Type B pancreatic cell (in vitro differentiated cells): ENCODE results near the gene CRIP1. TPM values are rescaled to one million over a fixed set of nuclear protein-coding genes. Genes with fewer than 3 reads are reported as not detected.

ENCODE experiments used
- DNase-seq: peaks from one replicate; pipeline ENCODE4 v3.0.0; 2021; ENCODE audit warnings: mixed read lengths; ENCODE audit not compliant: unreplicated experiment; ENCODE audit errors: extremely low spot score
- H3K27ac Mint-ChIP-seq: 2 replicates; pipeline ENCODE4 v1.8.0; 2021; ENCODE audit warnings: mild to moderate bottlenecking, mixed read lengths
- H3K27me3 Mint-ChIP-seq: 2 replicates; pipeline ENCODE4 v1.8.0; 2021; ENCODE audit warnings: mixed read lengths
- H3K36me3 Mint-ChIP-seq: 2 replicates; pipeline ENCODE4 v1.8.0; 2021; ENCODE audit warnings: mixed read lengths
- H3K4me1 Mint-ChIP-seq: one replicate; pipeline ENCODE4 v1.8.0; 2021; ENCODE audit warnings: mixed read lengths; ENCODE audit not compliant: unreplicated experiment
- H3K4me3 Mint-ChIP-seq: 2 replicates; pipeline ENCODE4 v1.8.0; 2021; ENCODE audit warnings: mild to moderate bottlenecking, mixed read lengths
- H3K9me3 Mint-ChIP-seq: 2 replicates; pipeline ENCODE4 v1.8.0; 2021; ENCODE audit warnings: mixed read lengths
- CTCF ChIP-seq: fragments of 200-600 bp; sonication (generic); conservative IDR thresholded peaks from 2 replicates; pipeline ENCODE4 v1.5.0; 2021; ENCODE audit warnings: antibody characterized with exemption, mild to moderate bottlenecking
- total RNA-seq: library from RNA; stranded (reverse); gene quantifications from 2 replicates; pipeline ENCODE4 v1.2.1, GENCODE V29; 2021; ENCODE audit warnings: low replicate concordance

Gene CRIP1
- total RNA-seq, 1 donor from 2014 or later: 15.4 TPM

GRCh38 chr14:105507247-105507646, 20.6 kb downstream of the CRIP1 start:
- H3K36me3 Mint-ChIP-seq: no peaks in the 10 kb centered on the region
- no peak for TF ChIP-seq CTCF
- H3K27me3 Mint-ChIP-seq: peaks cover 25% of the 10 kb centered on the region
- DNase-seq: no peak
- no peak overlapping the region for H3K4me3 Mint-ChIP-seq
- H3K9me3 Mint-ChIP-seq: no peaks in the 10 kb centered on the region
- no peak overlapping the region for H3K27ac Mint-ChIP-seq
- H3K4me1 Mint-ChIP-seq: peaks cover 4% of the 10 kb centered on the region

GRCh38 chr14:105508069-105508468, 21.4 kb downstream of the CRIP1 start:
- H3K27me3 Mint-ChIP-seq: peaks cover 31% of the 10 kb centered on the region
- DNase-seq: no peak
- no peak overlapping the region for H3K27ac Mint-ChIP-seq
- no peak for TF ChIP-seq CTCF
- peaks cover 4% of the 10 kb centered on the region for H3K4me1 Mint-ChIP-seq
- no peaks in the 10 kb centered on the region for H3K9me3 Mint-ChIP-seq
- no peaks in the 10 kb centered on the region for H3K36me3 Mint-ChIP-seq
- H3K4me3 Mint-ChIP-seq: no peak overlapping the region

DNA sequence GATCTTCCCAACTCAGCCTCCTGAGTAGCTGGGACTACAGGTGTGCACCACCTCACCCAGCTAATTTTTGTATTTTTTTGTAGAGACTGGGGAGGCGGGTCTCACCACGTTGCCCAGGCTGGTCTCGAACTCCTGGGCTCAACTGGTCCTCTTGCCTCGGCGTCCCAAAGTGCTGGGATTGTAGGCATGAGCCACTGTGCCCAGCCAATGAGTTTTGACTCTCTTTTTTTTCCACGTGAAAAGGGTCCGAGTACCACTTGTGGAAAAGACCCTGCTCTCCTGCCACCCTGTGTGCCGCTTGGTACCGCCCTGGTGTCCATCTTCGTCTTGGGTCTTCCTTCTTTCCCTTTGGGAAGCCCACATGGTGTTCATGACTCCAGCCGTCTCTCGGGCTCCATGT, 21.9 kb downstream of the CRIP1 start:
- Mint-ChIP-seq H3K4me3 (no peak overlapping the region), H3K9me3 (no peaks in the 10 kb centered on the region), H3K36me3 (no peaks in the 10 kb centered on the region), H3K4me1 (peaks cover under 1% of the 10 kb centered on the region), H3K27me3 (peaks cover 34% of the 10 kb centered on the region), H3K27ac (no peak overlapping the region)
- no peak for DNase-seq
- no peak for TF ChIP-seq CTCF

- no peaks in the 10 kb centered on the region for H3K4me1 Mint-ChIP-seq
- H3K4me3 Mint-ChIP-seq: no peak overlapping the region
- H3K27me3 Mint-ChIP-seq: peaks cover 56% of the 10 kb centered on the region
- peaks cover 6% of the 10 kb centered on the region for H3K9me3 Mint-ChIP-seq
- H3K27ac Mint-ChIP-seq: no peak overlapping the region
- TF ChIP-seq CTCF: no peak
- H3K36me3 Mint-ChIP-seq: no peaks in the 10 kb centered on the region
- no peak for DNase-seq
These were observed 30.4 kb downstream of the CRIP1 start for GRCh38 chr14:105517096-105517495.

DNA sequence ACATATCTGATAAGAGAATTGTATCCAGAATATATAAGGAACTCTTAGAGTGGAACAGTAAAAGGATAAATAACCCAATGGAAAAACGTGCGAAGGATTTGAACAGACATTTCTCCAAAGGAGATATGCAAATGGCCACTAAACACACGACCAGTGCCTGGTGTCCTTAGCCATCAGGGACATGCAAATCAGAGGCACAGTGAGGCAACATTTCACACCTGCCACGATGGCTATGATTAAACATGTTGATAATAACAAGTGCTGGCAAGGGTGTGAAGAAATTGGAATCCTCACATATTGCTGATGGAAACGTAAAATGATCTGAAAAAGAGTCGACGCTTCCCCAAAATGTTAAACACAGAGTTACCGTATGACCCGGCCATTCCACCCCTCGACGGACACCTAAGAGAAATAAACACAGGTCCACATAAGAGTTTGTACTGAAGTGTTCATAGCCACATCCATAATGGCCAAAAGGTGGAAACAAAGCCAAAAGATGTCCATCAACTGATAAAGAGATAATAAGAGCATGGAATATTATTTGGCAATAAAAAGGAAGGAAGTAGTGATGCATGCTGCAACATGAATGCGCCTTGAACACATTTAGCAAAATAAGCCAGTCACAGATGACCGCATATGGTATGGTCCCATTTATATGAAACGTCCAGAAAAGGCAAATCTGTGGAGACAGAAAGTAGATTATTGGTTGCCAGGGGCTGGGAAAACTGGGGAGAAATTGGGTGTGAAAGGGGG, 33.4 kb downstream of the CRIP1 start:
- Mint-ChIP-seq H3K4me3 (no peak overlapping the region), H3K9me3 (peaks cover 6% of the 10 kb centered on the region), H3K36me3 (no peaks in the 10 kb centered on the region), H3K27me3 (peaks cover 65% of the 10 kb centered on the region), H3K4me1 (no peaks in the 10 kb centered on the region), H3K27ac (no peak overlapping the region)
- no peak for TF ChIP-seq CTCF
- DNase-seq: no peak

DNA sequence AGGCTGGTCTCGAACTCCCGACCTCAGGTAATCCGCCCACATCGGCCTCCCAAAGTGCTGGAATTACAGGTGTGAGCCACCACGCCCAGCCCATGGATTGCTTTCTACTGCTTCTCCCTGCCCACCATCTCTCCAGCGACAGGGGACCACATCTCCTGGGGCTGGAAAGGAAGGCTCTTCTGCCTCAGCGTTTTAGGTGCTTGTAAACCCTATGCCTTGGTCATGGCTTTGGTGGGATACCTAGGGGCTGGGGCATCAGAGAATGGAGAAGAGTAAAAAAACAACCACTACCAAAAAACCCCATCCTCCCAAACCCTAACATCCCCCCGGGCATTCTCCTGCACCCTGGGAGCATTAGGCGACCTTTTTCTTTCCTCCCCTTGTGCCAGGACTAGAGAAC, 38.6 kb downstream of the CRIP1 start:
- peak overlapping the region; percentile 69 for H3K4me3 Mint-ChIP-seq
- no peak overlapping the region for H3K27ac Mint-ChIP-seq
- peaks cover 32% of the 10 kb centered on the region for H3K27me3 Mint-ChIP-seq
- H3K36me3 Mint-ChIP-seq: no peaks in the 10 kb centered on the region
- no peak for DNase-seq
- no peaks in the 10 kb centered on the region for H3K9me3 Mint-ChIP-seq
- TF ChIP-seq CTCF: no peak
- no peaks in the 10 kb centered on the region for H3K4me1 Mint-ChIP-seq
